ENCODE results near the gene PHKG2.

Gene PHKG2

DNA sequence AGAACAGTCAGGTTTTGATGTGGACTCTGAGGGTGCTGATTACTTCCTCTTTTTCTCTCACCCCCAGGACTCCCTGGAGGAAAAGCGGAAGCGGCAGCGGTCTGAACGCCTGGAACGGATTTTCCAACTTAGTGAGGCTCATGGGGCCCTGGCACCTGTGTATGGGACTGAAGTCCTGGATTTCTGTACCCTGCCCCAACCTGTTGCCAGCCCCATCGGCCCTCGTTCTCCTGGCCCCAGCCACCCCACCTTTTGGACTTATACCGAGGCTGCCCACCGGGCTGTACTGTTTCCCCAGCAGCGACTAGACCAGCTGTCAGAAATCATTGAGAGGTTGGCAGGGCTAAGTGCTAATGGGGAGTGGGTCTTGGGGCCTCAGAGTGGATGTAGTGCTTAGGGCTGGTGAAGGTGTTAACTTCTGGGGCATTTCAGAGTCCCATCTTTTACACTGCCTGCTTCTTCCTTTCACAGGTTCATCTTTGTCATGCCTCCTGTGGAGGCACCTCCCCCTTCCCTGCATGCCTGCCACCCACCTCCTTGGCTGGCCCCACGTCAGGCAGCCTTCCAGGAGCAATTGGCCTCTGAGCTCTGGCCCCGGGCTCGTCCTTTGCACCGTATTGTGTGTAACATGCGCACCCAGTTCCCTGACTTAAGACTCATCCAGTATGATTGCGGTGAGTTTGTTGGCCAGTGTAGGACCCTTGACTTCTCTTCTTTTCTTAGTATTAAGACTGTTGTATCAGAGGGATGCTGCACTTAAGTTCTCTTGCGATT lies 19.1 kb upstream of the PHKG2 start:
- no peak for DNase-seq

GRCh38 chr16:30731411-30731810 lies 16.8 kb upstream of the PHKG2 start:
- DNase-seq: no peak

- no peak for DNase-seq
Observed at GRCh38 chr16:30736995-30737793, 11.0 kb upstream of the PHKG2 start.

DNA sequence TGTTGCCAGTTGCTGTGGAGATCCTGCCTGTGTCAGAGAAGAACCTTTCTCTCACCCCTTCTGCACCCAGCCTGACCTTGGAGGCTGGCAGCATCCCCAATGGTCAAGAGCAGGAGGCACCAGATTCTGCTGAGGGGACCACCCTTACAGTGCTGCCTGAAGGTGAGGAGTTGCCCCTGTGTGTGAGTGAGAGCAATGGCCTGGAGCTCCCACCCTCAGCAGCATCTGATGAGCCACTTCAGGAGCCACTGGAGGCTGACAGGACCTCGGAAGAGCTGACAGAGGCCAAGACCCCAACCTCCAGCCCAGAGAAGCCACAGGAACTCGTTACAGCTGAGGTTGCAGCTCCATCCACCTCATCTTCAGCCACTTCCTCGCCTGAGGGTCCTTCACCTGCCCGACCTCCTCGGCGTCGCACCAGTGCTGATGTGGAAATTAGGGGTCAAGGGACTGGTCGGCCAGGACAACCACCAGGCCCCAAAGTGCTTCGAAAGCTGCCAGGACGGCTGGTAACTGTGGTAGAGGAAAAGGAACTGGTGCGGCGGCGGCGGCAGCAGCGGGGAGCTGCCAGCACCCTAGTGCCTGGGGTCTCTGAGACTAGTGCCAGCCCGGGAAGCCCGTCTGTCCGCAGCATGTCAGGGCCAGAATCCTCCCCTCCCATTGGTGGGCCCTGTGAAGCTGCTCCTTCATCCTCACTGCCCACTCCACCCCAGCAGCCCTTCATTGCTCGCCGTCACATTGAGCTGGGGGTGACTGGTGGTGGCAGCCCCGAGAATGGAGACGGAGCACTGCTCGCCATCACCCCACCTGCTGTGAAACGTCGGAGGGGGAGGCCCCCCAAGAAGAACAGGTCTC lies 10.2 kb upstream of the PHKG2 start:
- no peak for DNase-seq

GRCh38 chr16:30738984-30739951 lies 9.0 kb upstream of the PHKG2 start:
- DNase-seq: no peak

DNA sequence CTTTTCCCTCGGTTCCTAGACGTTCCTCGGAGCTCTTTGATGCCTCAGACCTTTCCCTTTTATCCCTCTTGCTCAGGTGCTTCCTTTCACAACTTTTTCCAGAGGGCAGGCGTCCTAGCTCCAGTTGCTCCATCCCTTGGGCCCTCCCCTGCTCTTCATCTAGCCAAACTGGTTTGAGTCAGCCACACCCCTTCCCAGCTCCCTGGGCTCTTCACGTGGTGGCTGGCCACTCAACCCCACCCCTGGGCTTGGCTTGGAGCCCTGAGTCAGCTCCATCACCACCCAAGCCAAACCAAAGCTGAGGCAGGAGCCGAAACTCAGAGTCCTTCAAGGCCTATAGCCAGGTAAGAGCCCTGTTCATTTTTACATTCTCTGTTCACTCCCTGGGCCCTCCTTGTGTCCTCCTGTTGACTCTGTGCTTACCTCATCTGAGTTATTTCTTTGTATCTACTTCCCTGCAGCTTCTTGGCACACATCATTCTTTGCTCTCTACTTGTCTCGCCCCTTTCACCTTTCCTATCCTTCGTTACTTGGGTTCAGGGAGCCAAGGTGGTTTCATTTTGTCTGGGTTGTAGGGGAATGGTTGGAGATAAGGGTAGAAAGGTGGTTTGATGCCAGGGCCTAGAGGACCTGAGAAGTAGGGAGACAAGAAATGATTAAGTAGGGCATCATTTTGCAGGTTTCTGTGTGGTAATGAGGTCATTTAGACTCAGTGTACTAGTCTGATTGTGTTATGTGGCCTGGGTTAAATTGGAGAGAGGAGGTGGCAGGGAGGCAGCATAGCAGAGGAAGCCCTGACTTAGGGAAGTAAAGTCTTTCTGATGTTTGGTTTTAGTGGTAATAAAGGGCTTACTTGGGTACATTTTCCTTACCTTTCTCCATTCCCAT lies 7.6 kb upstream of the PHKG2 start:
- no peak for DNase-seq

- DNase-seq: no peak
Observed at GRCh38 chr16:30741461-30741914, 6.7 kb upstream of the PHKG2 start.

GRCh38 chr16:30743716-30744115 lies 4.5 kb upstream of the PHKG2 start:
- DNase-seq: no peak

DNA sequence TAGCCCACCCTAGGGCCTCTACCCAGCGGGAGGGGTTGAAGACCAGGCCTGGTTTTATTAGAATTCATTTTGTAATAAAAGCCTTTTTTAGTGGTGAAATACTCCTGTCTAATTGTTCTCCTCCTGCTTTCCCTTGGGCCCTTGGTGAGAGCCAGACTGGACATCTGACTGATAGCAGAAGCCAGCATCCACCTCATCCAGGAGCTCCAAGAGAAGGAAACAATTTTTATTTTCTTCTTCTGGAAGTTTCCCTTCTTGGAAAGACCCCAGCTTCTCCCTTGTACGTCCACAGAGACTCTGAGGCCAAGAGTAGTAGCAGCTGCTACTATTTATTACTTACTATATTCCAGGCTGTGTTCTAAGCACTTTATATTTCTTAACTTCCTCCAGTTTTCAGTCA lies 4.0 kb upstream of the PHKG2 start:
- no peak for DNase-seq

GRCh38 chr16:30745082-30745481 lies 3.1 kb upstream of the PHKG2 start:
- DNase-seq: no peak

GRCh38 chr16:30746638-30747175 lies 1.5 kb upstream of the PHKG2 start:
- DNase-seq: no peak

- no peak for DNase-seq
Observed at GRCh38 chr16:30747331-30747730, 894 bp upstream of the PHKG2 start.

- DNase-seq: no peak
Observed at GRCh38 chr16:30748634-30749445, 615 bp downstream of the PHKG2 start.

GRCh38 chr16:30750201-30750600 lies 2.0 kb downstream of the PHKG2 start:
- DNase-seq: no peak

DNA sequence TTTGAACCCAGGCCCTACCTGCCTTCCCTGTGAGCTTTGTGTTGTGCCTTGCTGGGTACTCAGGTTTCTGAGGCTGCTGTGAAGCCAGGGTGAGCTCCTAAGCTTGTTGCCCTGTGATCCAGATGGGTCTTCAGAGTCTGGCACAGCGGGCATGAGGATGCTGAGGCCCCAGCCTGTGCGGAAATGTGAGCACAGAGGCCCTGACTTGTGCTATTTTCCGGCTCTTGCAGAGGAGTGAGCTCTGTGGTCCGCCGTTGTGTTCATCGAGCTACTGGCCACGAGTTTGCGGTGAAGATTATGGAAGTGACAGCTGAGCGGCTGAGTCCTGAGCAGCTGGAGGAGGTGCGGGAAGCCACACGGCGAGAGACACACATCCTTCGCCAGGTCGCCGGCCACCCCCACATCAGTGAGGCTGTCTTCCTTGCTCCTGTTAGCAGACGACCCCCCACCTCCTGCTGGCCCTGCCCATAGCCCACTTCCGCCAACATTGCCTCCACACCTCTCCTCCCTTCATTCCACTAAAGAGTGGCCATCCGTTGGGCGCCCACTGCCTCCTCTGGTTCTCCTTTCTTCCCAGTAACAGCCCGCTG lies 2.7 kb downstream of the PHKG2 start:
- no peak for DNase-seq

GRCh38 chr16:30753596-30753995 lies 5.4 kb downstream of the PHKG2 start:
- DNase-seq: no peak

DNA sequence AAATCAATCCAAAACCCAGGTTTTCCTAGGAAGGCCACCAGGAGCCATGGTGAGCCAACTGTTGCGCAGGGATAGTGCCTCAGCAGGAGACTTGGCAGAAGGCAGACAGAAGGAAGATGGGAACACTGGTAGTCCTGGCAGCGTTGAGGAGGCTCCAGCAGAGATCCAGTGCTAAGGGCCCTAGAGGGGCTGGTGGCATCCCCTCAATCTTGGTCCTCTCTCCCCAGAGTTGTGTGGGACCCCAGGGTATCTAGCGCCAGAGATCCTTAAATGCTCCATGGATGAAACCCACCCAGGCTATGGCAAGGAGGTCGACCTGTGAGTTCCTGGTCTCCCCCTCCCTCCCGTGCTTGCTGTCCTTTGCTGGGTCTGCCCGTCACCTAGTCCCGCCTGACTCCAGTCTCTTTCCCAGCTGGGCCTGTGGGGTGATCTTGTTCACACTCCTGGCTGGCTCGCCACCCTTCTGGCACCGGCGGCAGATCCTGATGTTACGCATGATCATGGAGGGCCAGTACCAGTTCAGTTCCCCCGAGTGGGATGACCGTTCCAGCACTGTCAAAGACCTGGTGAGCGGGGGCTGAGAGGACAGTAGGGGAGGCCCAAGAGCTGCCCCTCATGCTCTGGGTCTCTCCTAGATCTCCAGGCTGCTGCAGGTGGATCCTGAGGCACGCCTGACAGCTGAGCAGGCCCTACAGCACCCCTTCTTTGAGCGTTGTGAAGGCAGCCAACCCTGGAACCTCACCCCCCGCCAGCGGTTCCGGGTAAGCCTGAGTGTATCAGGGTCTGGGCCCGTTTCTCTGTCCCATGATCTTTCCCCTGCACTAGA lies 7.9 kb downstream of the PHKG2 start:
- no peak for DNase-seq

- DNase-seq: no peak
Observed at GRCh38 chr16:30756781-30757100, 8.5 kb downstream of the PHKG2 start.

DNA sequence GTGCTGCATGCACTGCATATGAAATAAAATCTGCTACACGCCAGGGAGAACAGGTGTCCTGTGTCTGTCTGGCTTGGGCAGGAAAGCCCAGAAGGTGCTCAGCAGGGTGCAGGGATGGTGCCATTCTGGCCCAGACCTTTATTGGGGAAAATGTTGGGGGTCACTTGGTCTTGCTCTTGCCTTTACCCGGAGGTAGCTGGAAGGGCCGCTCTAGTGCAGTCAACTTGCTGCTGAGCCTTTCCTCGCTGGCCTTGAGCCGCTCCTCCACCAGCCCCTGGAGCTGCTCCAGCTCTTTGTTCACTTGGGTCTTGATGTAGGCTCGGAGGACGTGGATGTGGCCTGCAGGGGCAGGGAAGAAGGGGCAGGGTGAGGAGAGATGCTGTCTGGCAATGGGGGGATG lies 9.1 kb downstream of the PHKG2 start:
- DNase-seq: no peak

Measured in NCI-H1417 treated with DMSO at 0.1 percent for 48 hours (cell line).